Keratinocyte (primary cell): ENCODE data around the gene MVP. TPM values are rescaled to one million over a fixed set of nuclear protein-coding genes. Genes with fewer than 3 reads are reported as not detected.

ENCODE experiments used
- DNase-seq: peaks from one replicate; pipeline ENCODE4 v3.0.0-alpha.2; 2011; ENCODE audit warnings: low read depth, missing footprints, low spot score
- FAIRE-seq: peaks from 2 replicates; lab custom pipeline; 2011; peaks lifted over from hg19 to GRCh38; lab: Jason Lieb, UNC
- H2AFZ ChIP-seq: 2 replicates; pipeline ENCODE4 v1.6.0; 2012; ENCODE audit warnings: low read length, control low read depth, inconsistent platforms; ENCODE audit not compliant: control insufficient read depth
- H3K27ac ChIP-seq: 2 replicates; pipeline ENCODE4 v1.5.1; 2011; ENCODE audit warnings: low read length; ENCODE audit not compliant: control insufficient read depth, insufficient read depth
- H3K27me3 ChIP-seq: 3 replicates; pipeline ENCODE4 v1.6.0; 2011; ENCODE audit warnings: low read length; ENCODE audit not compliant: control insufficient read depth, insufficient read depth; ENCODE audit errors: extremely low read depth
- H3K36me3 ChIP-seq, 2 experiments: 2 replicates in 1 of 2; 3 replicates in 1 of 2; pipeline ENCODE4 v1.5.1; 2011; ENCODE audit warnings: low read length in 2 of 2, mild to moderate bottlenecking in 1 of 2; ENCODE audit not compliant: control insufficient read depth in 2 of 2, insufficient read depth in 2 of 2; ENCODE audit errors: extremely low read depth in 1 of 2
- H3K4me1 ChIP-seq: 3 replicates; pipeline ENCODE4 v1.5.1; 2011; ENCODE audit warnings: low read length; ENCODE audit not compliant: control insufficient read depth, insufficient read depth; ENCODE audit errors: extremely low read depth
- H3K4me2 ChIP-seq: 3 replicates; pipeline ENCODE4 v1.6.0; 2011; ENCODE audit warnings: low read depth, low read length; ENCODE audit not compliant: control insufficient read depth, insufficient read depth; ENCODE audit errors: extremely low read depth
- H3K4me3 ChIP-seq, 3 experiments: fragments of 200-600 bp in 1 of 3; sonication (generic) in 1 of 3; 2 replicates in 2 of 3; 3 replicates in 1 of 3; pipeline ENCODE4 v1.5.1; 2011 to 2016; ENCODE audit warnings: low read length in 3 of 3, mild to moderate bottlenecking in 3 of 3, control low read depth in 2 of 3, inconsistent platforms in 1 of 3, low read depth in 1 of 3, mixed read lengths in 1 of 3, mixed run types in 1 of 3, moderate library complexity in 1 of 3; ENCODE audit not compliant: control insufficient read depth in 2 of 3, insufficient read depth in 2 of 3; ENCODE audit errors: extremely low read depth in 1 of 3
- H3K79me2 ChIP-seq: 2 replicates; pipeline ENCODE4 v1.6.0; 2012; ENCODE audit warnings: low read length; ENCODE audit not compliant: control insufficient read depth, insufficient read depth
- H3K9ac ChIP-seq: 3 replicates; pipeline ENCODE4 v1.6.0; 2011; ENCODE audit warnings: low read length; ENCODE audit not compliant: control insufficient read depth, insufficient read depth; ENCODE audit errors: extremely low read depth
- H3K9me1 ChIP-seq: 3 replicates; pipeline ENCODE4 v1.6.0; 2011; ENCODE audit warnings: low read length; ENCODE audit not compliant: control insufficient read depth, insufficient read depth; ENCODE audit errors: extremely low read depth
- H3K9me3 ChIP-seq: 2 replicates; pipeline ENCODE4 v1.5.1; 2012; ENCODE audit warnings: low read depth, low read length; ENCODE audit not compliant: control insufficient read depth
- H4K20me1 ChIP-seq: 3 replicates; pipeline ENCODE4 v1.6.0; 2011; ENCODE audit warnings: low read length; ENCODE audit not compliant: control insufficient read depth, insufficient read depth; ENCODE audit errors: extremely low read depth
- CTCF ChIP-seq, 3 experiments: IDR thresholded peaks in 1 of 3; conservative IDR thresholded peaks in 1 of 3; optimal IDR thresholded peaks in 1 of 3; 2 replicates in 2 of 3; 3 replicates in 1 of 3; pipeline versions ENCODE3 to v1.5.1; 2011; ENCODE audit warnings: low read length in 3 of 3, mild to moderate bottlenecking in 3 of 3, moderate library complexity in 2 of 3, control low read depth in 1 of 3, inconsistent platforms in 1 of 3; ENCODE audit not compliant: insufficient read depth in 2 of 3; ENCODE audit errors: extremely low read depth in 1 of 3
- EZH2 ChIP-seq: IDR thresholded peaks from one replicate; pipeline ENCODE4 v1.6.1; 2012; ENCODE audit warnings: inconsistent platforms, mild to moderate bottlenecking, low read length, moderate library complexity
- dilution Hi-C: fragments of 300-500 bp; cut with MboI; formaldehyde crosslinking; loops from one replicate; pipeline ENCODE4 v1.7.0; 2020; ENCODE audit warnings: low sequenced_read_pairs; ENCODE audit not compliant: extremely low pct_ligation_motif_present
- polyA plus RNA-seq, 5 experiments: library from polyadenylated mRNA; depleted of rRNA in 3 of 5; stranded (reverse) in 3 of 5; stranded (forward) in 1 of 5; unstranded in 1 of 5; fragments of >200 nt; gene quantifications; 1 replicate in 1 of 5; 2 replicates in 3 of 5; 3 replicates in 1 of 5; pipeline versions ENCODE4 v1.2.1 to v1.2.3, GENCODE V29; 2011 to 2012; ENCODE audit warnings: missing spikeins in 2 of 5, low read depth in 1 of 5, low replicate concordance in 1 of 5

The MVP gene
- polyA plus RNA-seq, 1 donor (not counting 4 experiments of a cell fraction or from before 2014, with no cell fraction given), result 148 TPM

- no peaks in the 10 kb centered on the region for H3K27me3 ChIP-seq
- no peak for DNase-seq
- dilution Hi-C loops, result no loop called here
- no peak overlapping the region for H3K4me2 ChIP-seq
- H3K9me3 ChIP-seq, result no peaks in the 10 kb centered on the region
- peaks cover 6% of the 10 kb centered on the region for H3K9me1 ChIP-seq
- H3K4me3 ChIP-seq, result no peak overlapping the region
- peaks cover 65% of the 10 kb centered on the region for H3K79me2 ChIP-seq
- no peak overlapping the region for H3K27ac ChIP-seq
- no peak overlapping the region for H3K9ac ChIP-seq
- no peak for FAIRE-seq
- peaks cover 36% of the 10 kb centered on the region for H3K4me1 ChIP-seq
- no peak overlapping the region for H2AFZ ChIP-seq
- TF ChIP-seq EZH2 (no peak), CTCF (optimal IDR thresholded peaks at IDR 0.05 in 1 of 3, IDR thresholded peaks at IDR 0.05 in 1 of 3, conservative IDR thresholded peaks at IDR 0.05 in 1 of 3; ENCODE audit: extremely low read depth in 1 of 3, insufficient read depth in 2 of 3, low read length in 3 of 3) (no peak)
- H3K36me3 ChIP-seq, result peaks cover 6 to 11% of the 10 kb centered on the region in 2 experiments
- no peaks in the 10 kb centered on the region for H4K20me1 ChIP-seq
Measured at GRCh38 chr16:29826342-29826695, 6.1 kb downstream of the MVP start.

GRCh38 chr16:29830774-29831173 lies 10.5 kb downstream of the MVP start:
- no peak overlapping the region for H2AFZ ChIP-seq
- dilution Hi-C loops, result no loop called here

More at GRCh38 chr16:29830774-29831173, 10.5 kb downstream of the MVP start:
- H3K27ac ChIP-seq, result no peak overlapping the region
- H3K9me3 ChIP-seq, result no peaks in the 10 kb centered on the region
- no peaks in the 10 kb centered on the region for H3K9me1 ChIP-seq
- H3K4me3 ChIP-seq, result no peak overlapping the region
- H4K20me1 ChIP-seq, result no peaks in the 10 kb centered on the region
- no peaks in the 10 kb centered on the region for H3K4me1 ChIP-seq
- H3K4me2 ChIP-seq, result no peak overlapping the region
- H3K27me3 ChIP-seq, result no peaks in the 10 kb centered on the region
- TF ChIP-seq EZH2 (no peak), CTCF (optimal IDR thresholded peaks at IDR 0.05 in 1 of 3, IDR thresholded peaks at IDR 0.05 in 1 of 3, conservative IDR thresholded peaks at IDR 0.05 in 1 of 3; ENCODE audit: extremely low read depth in 1 of 3, insufficient read depth in 2 of 3, low read length in 3 of 3) (no peak)
- no peak overlapping the region for H3K9ac ChIP-seq
- DNase-seq (no peak), FAIRE-seq (no peak)
- peaks cover 17 to 31% of the 10 kb centered on the region in 2 experiments for H3K36me3 ChIP-seq
- H3K79me2 ChIP-seq, result peaks cover 28% of the 10 kb centered on the region
